PC-9 (cell line): ENCODE results near the gene RFX8.

ENCODE experiments used
- EZH2 ChIP-seq: fragments of 200-600 bp; sonication (generic); IDR thresholded peaks from 2 replicates; pipeline ENCODE4 v1.8.0; 2017; ENCODE audit warnings: antibody characterized with exemption, low read depth
- TF ChIP-seq, protein P1 (sequence below): fragments of 200-600 bp; sonication (generic); conservative IDR thresholded peaks from 2 replicates; pipeline ENCODE4 v1.6.1; 2017; ENCODE audit warnings: mixed run types, antibody characterized with exemption, mild to moderate bottlenecking, moderate library complexity

DNA sequence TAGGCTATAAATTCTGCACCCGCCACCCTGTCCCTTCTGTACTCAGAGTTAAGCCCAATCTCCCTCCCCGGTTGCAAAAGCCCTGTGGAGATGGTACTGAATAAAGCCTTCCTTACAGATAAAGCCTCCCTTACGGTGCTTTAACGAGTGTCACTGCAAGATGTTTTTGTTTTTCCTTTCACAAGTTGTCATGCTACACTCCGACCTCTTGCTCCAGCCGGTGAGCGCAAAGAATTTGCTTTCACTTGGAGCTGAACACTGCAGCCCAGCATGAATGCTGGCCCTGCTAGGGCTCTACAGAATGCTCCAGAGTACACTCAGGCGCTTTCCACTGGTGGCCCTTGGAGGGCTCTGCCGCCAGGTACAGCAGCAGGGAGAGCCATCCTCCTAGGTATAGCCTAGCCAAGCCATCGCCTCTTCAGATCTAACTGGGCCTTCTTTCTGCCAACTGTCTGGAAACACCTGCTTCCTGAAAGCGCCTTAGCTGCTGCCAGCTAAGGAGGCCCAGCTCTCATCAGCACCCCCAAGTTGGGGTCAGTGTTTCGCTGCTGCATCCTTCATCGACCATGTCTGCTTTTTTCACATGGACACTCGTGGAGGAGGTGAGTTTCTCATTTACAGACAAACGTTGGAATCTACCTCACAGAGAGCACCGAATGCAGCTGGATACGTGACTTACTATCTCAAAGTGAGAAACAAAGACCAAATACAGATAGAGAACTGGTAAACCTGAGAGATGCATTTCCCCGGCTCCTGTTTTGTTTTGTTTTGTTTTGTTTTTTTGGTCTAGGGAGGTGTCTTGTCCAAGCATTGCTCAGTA lies 74.2 kb downstream of the RFX8 start:
- TF ChIP-seq, protein P1, sequence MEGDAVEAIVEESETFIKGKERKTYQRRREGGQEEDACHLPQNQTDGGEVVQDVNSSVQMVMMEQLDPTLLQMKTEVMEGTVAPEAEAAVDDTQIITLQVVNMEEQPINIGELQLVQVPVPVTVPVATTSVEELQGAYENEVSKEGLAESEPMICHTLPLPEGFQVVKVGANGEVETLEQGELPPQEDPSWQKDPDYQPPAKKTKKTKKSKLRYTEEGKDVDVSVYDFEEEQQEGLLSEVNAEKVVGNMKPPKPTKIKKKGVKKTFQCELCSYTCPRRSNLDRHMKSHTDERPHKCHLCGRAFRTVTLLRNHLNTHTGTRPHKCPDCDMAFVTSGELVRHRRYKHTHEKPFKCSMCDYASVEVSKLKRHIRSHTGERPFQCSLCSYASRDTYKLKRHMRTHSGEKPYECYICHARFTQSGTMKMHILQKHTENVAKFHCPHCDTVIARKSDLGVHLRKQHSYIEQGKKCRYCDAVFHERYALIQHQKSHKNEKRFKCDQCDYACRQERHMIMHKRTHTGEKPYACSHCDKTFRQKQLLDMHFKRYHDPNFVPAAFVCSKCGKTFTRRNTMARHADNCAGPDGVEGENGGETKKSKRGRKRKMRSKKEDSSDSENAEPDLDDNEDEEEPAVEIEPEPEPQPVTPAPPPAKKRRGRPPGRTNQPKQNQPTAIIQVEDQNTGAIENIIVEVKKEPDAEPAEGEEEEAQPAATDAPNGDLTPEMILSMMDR, result no peak
- no peak for TF ChIP-seq EZH2
